ENCODE results near the gene MT1G. TPM values are rescaled to one million over a fixed set of nuclear protein-coding genes. Genes with fewer than 3 reads are reported as not detected.

Gene MT1G
- polyA plus RNA-seq, 2 of the 4 experiments (the other 2 are of a cell fraction), result not detected

DNA sequence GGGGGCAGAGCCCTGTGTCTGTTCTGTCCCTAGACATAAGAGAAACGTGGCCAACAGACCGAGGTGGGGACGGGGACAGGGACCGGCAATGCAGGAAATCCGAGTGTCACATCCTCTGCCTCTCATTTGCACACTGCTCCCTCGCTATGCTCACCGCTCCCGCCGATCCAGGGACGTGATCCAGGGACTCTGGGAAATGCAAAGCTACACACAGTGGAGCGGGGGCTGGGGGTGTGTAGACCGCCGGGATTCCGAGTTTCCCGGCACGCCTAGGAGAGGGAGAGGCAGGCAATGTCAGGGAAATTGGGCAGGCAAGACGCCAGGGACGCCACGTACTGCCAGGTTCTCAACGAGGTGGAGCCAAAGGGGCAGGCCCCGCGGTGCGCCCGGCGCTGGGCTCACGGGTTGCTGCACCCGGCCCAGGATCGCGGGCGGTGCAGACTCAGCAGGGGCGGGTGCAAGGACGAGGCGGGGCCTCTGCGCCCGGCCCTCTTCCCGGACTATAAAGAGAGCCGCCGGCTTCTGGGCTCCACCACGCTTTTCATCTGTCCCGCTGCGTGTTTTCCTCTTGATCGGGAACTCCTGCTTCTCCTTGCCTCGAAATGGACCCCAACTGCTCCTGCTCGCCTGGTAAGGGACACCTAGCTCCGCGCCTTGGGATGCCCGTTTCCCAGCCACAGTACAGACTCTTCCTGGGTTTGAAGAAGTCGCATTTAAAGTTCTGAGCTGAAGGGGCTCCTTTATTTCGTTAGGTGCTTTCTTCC, 14.3 kb upstream of the MT1G start, which contains the start of gene MT1X (continued):
- TF ChIP-seq, protein P1, sequence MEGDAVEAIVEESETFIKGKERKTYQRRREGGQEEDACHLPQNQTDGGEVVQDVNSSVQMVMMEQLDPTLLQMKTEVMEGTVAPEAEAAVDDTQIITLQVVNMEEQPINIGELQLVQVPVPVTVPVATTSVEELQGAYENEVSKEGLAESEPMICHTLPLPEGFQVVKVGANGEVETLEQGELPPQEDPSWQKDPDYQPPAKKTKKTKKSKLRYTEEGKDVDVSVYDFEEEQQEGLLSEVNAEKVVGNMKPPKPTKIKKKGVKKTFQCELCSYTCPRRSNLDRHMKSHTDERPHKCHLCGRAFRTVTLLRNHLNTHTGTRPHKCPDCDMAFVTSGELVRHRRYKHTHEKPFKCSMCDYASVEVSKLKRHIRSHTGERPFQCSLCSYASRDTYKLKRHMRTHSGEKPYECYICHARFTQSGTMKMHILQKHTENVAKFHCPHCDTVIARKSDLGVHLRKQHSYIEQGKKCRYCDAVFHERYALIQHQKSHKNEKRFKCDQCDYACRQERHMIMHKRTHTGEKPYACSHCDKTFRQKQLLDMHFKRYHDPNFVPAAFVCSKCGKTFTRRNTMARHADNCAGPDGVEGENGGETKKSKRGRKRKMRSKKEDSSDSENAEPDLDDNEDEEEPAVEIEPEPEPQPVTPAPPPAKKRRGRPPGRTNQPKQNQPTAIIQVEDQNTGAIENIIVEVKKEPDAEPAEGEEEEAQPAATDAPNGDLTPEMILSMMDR (IDR thresholded peaks at IDR 0.05), result no peak
- TF ChIP-seq, protein P2, sequence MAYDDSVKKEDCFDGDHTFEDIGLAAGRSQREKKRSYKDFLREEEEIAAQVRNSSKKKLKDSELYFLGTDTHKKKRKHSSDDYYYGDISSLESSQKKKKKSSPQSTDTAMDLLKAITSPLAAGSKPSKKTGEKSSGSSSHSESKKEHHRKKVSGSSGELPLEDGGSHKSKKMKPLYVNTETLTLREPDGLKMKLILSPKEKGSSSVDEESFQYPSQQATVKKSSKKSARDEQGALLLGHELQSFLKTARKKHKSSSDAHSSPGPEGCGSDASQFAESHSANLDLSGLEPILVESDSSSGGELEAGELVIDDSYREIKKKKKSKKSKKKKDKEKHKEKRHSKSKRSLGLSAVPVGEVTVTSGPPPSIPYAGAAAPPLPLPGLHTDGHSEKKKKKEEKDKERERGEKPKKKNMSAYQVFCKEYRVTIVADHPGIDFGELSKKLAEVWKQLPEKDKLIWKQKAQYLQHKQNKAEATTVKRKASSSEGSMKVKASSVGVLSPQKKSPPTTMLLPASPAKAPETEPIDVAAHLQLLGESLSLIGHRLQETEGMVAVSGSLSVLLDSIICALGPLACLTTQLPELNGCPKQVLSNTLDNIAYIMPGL (CRISPR knock-in tag; IDR thresholded peaks at IDR 0.05; ENCODE audit: borderline replicate concordance), result no peak
- TF ChIP-seq KDM1A (IDR thresholded peaks at IDR 0.05; ENCODE audit: low read depth), result no peak
- TF ChIP-seq, protein P3, sequence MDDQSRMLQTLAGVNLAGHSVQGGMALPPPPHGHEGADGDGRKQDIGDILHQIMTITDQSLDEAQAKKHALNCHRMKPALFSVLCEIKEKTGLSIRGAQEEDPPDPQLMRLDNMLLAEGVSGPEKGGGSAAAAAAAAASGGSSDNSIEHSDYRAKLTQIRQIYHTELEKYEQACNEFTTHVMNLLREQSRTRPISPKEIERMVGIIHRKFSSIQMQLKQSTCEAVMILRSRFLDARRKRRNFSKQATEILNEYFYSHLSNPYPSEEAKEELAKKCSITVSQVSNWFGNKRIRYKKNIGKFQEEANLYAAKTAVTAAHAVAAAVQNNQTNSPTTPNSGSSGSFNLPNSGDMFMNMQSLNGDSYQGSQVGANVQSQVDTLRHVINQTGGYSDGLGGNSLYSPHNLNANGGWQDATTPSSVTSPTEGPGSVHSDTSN (IDR thresholded peaks at IDR 0.05), result no peak
- TF ChIP-seq POLR2A (IDR thresholded peaks at IDR 0.05; ENCODE audit: low read length), result peak; percentile 75
- no peak for TF ChIP-seq KDM5A (IDR thresholded peaks at IDR 0.05)
- no peak for TF ChIP-seq ZSCAN20 (CRISPR knock-in tag; IDR thresholded peaks at IDR 0.05)
- no peak for TF ChIP-seq CHD4 (IDR thresholded peaks at IDR 0.05; ENCODE audit: borderline replicate concordance)
- no peak for TF ChIP-seq FOXS1 (CRISPR knock-in tag; IDR thresholded peaks at IDR 0.05)
- no peak for TF ChIP-seq NR3C1 (IDR thresholded peaks at IDR 0.05)
- TF ChIP-seq RFX5 (IDR thresholded peaks at IDR 0.05), result no peak
- no peak for TF ChIP-seq POLR2AphosphoS2 (conservative IDR thresholded peaks at IDR 0.05; ENCODE audit: low read length)
- TF ChIP-seq JUNB (IDR thresholded peaks at IDR 0.05), result no peak
- TF ChIP-seq NFE2L2 (conservative IDR thresholded peaks at IDR 0.05; ENCODE audit: low read length), result no peak
- TF ChIP-seq SREBF2 (IDR thresholded peaks at IDR 0.05), result no peak

GRCh38 chr16:56679818-56680217, 12.0 kb upstream of the MT1G start:
- TF ChIP-seq ZSCAN20 (CRISPR knock-in tag; IDR thresholded peaks at IDR 0.05) (no peak), NR3C1 (IDR thresholded peaks at IDR 0.05) (no peak), CHD4 (IDR thresholded peaks at IDR 0.05; ENCODE audit: borderline replicate concordance) (no peak), HES2 (IDR thresholded peaks at IDR 0.05) (no peak), ZNF302 (CRISPR knock-in tag; IDR thresholded peaks at IDR 0.05) (no peak)
- TF ChIP-seq, protein P3 (IDR thresholded peaks at IDR 0.05), result no peak
- WGBS (ENCODE audit: missing lambda C conversion rate), result 72% methylated on average over 6 of the region's 6 CpGs
- no peak overlapping the region; a peak in 1 of 6 replicates for H3K27ac ChIP-seq
- no peak for DNase-seq (ENCODE audit: low read depth in 1 of 2, low spot score in 1 of 2)
- ATAC-seq, result no peak
- H3K4me1 ChIP-seq, result peaks cover 9% of the 10 kb centered on the region; the same call in 2 of the 3 replicates
- H3K4me2 ChIP-seq, result no peak overlapping the region
- ChIA-PET CTCF (interaction anchor here (0.6 kb wide), 1 partner anchor 22 kb away, joined by 3 read pairs; no protein-coding TSS in a partner anchor), POLR2A (no interaction called here)
- H3K4me3 ChIP-seq, result no peak overlapping the region
- FAIRE-seq, result no peak
- no peaks in the 10 kb centered on the region for H3K9me3 ChIP-seq

Measured in A549 (cell line).